HEK293 (cell line): ENCODE data around the gene BCAS3.

Experiments used
- CTCF ChIA-PET: fragments of 350-600 bp; formaldehyde crosslinking; extraction: SDS; loops from one replicate; lab custom pipeline; 2021; ENCODE audit warnings: antibody characterized with exemption; lab: Yijun Ruan, JAX
- POLR2A ChIA-PET: fragments of 300-600 bp; formaldehyde crosslinking; extraction: SDS; loops from one replicate; lab custom pipeline; 2020; ENCODE audit warnings: antibody characterized with exemption, inconsistent platforms; lab: Yijun Ruan, JAX
- H3K27ac ChIP-seq: fragments of 200-500 bp; sonication (Bioruptor generic); 2 replicates; pipeline ENCODE4 v1.5.1; 2014; ENCODE audit warnings: low read depth, low read length, control low read depth, inconsistent platforms; ENCODE audit errors: extremely low read depth
- H3K36me3 ChIP-seq, 2 experiments: fragments of 200-500 bp in 1 of 2; sonication (Bioruptor generic) in 1 of 2; 1 replicate in 1 of 2; 2 replicates in 1 of 2; pipeline ENCODE4 v1.5.1; 2014 to 2017; ENCODE audit warnings: inconsistent platforms in 2 of 2, low read length in 2 of 2; ENCODE audit not compliant: control insufficient read depth in 2 of 2, insufficient read depth in 1 of 2
- H3K4me1 ChIP-seq: fragments of 200-500 bp; sonication (Bioruptor generic); 2 replicates; pipeline ENCODE4 v1.5.1; 2014; ENCODE audit warnings: mild to moderate bottlenecking, low read length, inconsistent platforms; ENCODE audit not compliant: control insufficient read depth, insufficient read depth
- H3K4me3 ChIP-seq: 2 replicates; pipeline ENCODE4 v1.5.1; 2011; ENCODE audit warnings: low read depth, mild to moderate bottlenecking, control low read depth, low read length, moderate library complexity
- H3K9me3 ChIP-seq: fragments of 200-500 bp; sonication (Bioruptor generic); 2 replicates; pipeline ENCODE4 v1.5.1; 2014; ENCODE audit warnings: low read depth, low read length, inconsistent platforms; ENCODE audit not compliant: control insufficient read depth, insufficient read depth
- AEBP2 ChIP-seq: fragments of 450-650 bp; formaldehyde crosslinking; IDR thresholded peaks from 2 replicates; pipeline ENCODE4 v1.5.1; 2016; ENCODE audit warnings: missing biosample characterization, missing genetic modification characterization, borderline replicate concordance
- GLIS1 ChIP-seq: fragments of 450-650 bp; formaldehyde crosslinking; IDR thresholded peaks from 2 replicates; pipeline ENCODE4 v1.5.1; 2016; ENCODE audit warnings: missing biosample characterization, missing genetic modification characterization
- MYNN ChIP-seq: fragments of 450-650 bp; formaldehyde crosslinking; IDR thresholded peaks from 2 replicates; pipeline ENCODE4 v1.5.1; 2016; ENCODE audit warnings: missing biosample characterization, missing genetic modification characterization, borderline replicate concordance
- PBX3 ChIP-seq: sonication (generic); formaldehyde crosslinking; IDR thresholded peaks from 2 replicates; pipeline ENCODE4 v1.8.1; 2022; ENCODE audit warnings: mild to moderate bottlenecking, moderate library complexity, missing genetic modification reagents
- SCRT2 ChIP-seq: fragments of 450-650 bp; formaldehyde crosslinking; IDR thresholded peaks from 2 replicates; pipeline ENCODE4 v1.5.1; 2016; ENCODE audit warnings: missing biosample characterization, missing genetic modification characterization
- SP3 ChIP-seq: fragments of 450-650 bp; formaldehyde crosslinking; IDR thresholded peaks from 2 replicates; pipeline ENCODE4 v1.5.1; 2016; ENCODE audit warnings: missing biosample characterization, missing genetic modification characterization
- ZBTB21 ChIP-seq: fragments of 450-650 bp; formaldehyde crosslinking; IDR thresholded peaks from 2 replicates; pipeline ENCODE4 v1.5.1; 2017; ENCODE audit warnings: missing biosample characterization, missing genetic modification characterization
- ZBTB26 ChIP-seq: fragments of 450-650 bp; formaldehyde crosslinking; optimal IDR thresholded peaks from 2 replicates; pipeline ENCODE3; 2016; ENCODE audit warnings: missing biosample characterization, mild to moderate bottlenecking, missing genetic modification characterization
- ZNF2 ChIP-seq: fragments of 450-650 bp; formaldehyde crosslinking; IDR thresholded peaks from 2 replicates; pipeline ENCODE4 v1.5.1; 2016; ENCODE audit warnings: missing biosample characterization, missing genetic modification characterization
- ZNF239 ChIP-seq: fragments of 450-650 bp; formaldehyde crosslinking; IDR thresholded peaks from 2 replicates; pipeline ENCODE4 v1.5.1; 2016; ENCODE audit warnings: missing biosample characterization, missing genetic modification characterization
- ZNF26 ChIP-seq: fragments of 450-650 bp; formaldehyde crosslinking; IDR thresholded peaks from 2 replicates; pipeline ENCODE4 v1.5.1; 2016; ENCODE audit warnings: missing biosample characterization, missing genetic modification characterization
- ZNF350 ChIP-seq: fragments of 450-650 bp; formaldehyde crosslinking; IDR thresholded peaks from 2 replicates; pipeline ENCODE4 v1.5.0; 2017; ENCODE audit warnings: missing biosample characterization, mild to moderate bottlenecking, missing genetic modification characterization
- ZNF404 ChIP-seq: fragments of 450-650 bp; formaldehyde crosslinking; IDR thresholded peaks from 2 replicates; pipeline ENCODE4 v1.5.1; 2017; ENCODE audit warnings: missing biosample characterization, missing genetic modification characterization
- ZNF423 ChIP-seq: fragments of 450-650 bp; formaldehyde crosslinking; IDR thresholded peaks from 2 replicates; pipeline ENCODE4 v1.5.1; 2016; ENCODE audit warnings: missing biosample characterization, missing genetic modification characterization
- ZNF433 ChIP-seq: fragments of 450-650 bp; formaldehyde crosslinking; IDR thresholded peaks from 2 replicates; pipeline ENCODE4 v1.5.1; 2016; ENCODE audit warnings: missing biosample characterization, missing genetic modification characterization, low read depth
- ZNF518A ChIP-seq: fragments of 450-650 bp; formaldehyde crosslinking; conservative IDR thresholded peaks from 2 replicates; pipeline ENCODE4 v1.5.1; 2016; ENCODE audit warnings: low read depth, missing biosample characterization, missing genetic modification characterization
- ZNF664 ChIP-seq: fragments of 450-650 bp; formaldehyde crosslinking; IDR thresholded peaks from 2 replicates; pipeline ENCODE4 v1.5.1; 2016; ENCODE audit warnings: missing biosample characterization, missing genetic modification characterization
- ZNF830 ChIP-seq: fragments of 450-650 bp; IDR thresholded peaks from 2 replicates; pipeline ENCODE4 v1.5.0; 2018; ENCODE audit warnings: missing biosample characterization, missing genetic modification characterization, low read depth, mild to moderate bottlenecking, moderate library complexity
- ZSCAN4 ChIP-seq: fragments of 450-650 bp; formaldehyde crosslinking; IDR thresholded peaks from 2 replicates; pipeline ENCODE4 v1.5.1; 2017; ENCODE audit warnings: missing biosample characterization, missing genetic modification characterization

Gene BCAS3

GRCh38 chr17:61303817-61304096 lies 626.1 kb downstream of the BCAS3 start:
- ChIA-PET CTCF (no interaction called here), POLR2A (no interaction called here)
- H3K4me3 ChIP-seq = no peak overlapping the region
- TF ChIP-seq ZNF239 (tag by site-specific recombination) (no peak), ZNF423 (tag by site-specific recombination) (no peak), ZNF664 (no peak), ZBTB21 (tag by site-specific recombination) (no peak), ZNF404 (no peak), MYNN (tag by site-specific recombination) (no peak), ZNF518A (no peak), ZNF830 (no peak), ZNF350 (tag by site-specific recombination) (no peak), ZSCAN4 (no peak), PBX3 (CRISPR knock-in tag) (no peak), ZNF2 (tag by site-specific recombination) (no peak), ZNF433 (tag by site-specific recombination) (no peak), SP3 (tag by site-specific recombination) (no peak), GLIS1 (tag by site-specific recombination) (no peak), SCRT2 (tag by site-specific recombination) (no peak), ZBTB26 (tag by site-specific recombination) (no peak), ZNF26 (tag by site-specific recombination) (no peak), AEBP2 (no peak)
- H3K27ac ChIP-seq = no peak overlapping the region
- no peaks in the 10 kb centered on the region for H3K4me1 ChIP-seq
- no peaks in the 10 kb centered on the region for H3K9me3 ChIP-seq
- no peaks in the 10 kb centered on the region for H3K36me3 ChIP-seq
